ENCODE measurements around the gene TP53RK. TPM values are rescaled to one million over a fixed set of nuclear protein-coding genes. Genes with fewer than 3 reads are reported as not detected.

TP53RK gene
- total RNA-seq, 1 experiment from 2014 or later = 21.5 TPM

GRCh38 chr20:46720776-46721425, 31.7 kb upstream of the TP53RK start:
- H2AFZ ChIP-seq (ENCODE audit: low read length) = no peak overlapping the region
- no peak overlapping the region for H3K4ac ChIP-seq (ENCODE audit: low read depth, low read length)
- no peak for TF ChIP-seq CTCF (conservative IDR thresholded peaks at IDR 0.05)
- no peak overlapping the region for H3K4me3 Mint-ChIP-seq
- H3K27me3 ChIP-seq (ENCODE audit: insufficient read depth, low read length) = no peaks in the 10 kb centered on the region
- H3K9me3 ChIP-seq (ENCODE audit: control insufficient read depth, low read depth, low read length) = no peaks in the 10 kb centered on the region
- no peak overlapping the region for H4K91ac ChIP-seq (ENCODE audit: insufficient read length, low read depth, low read length)
- no peak overlapping the region for H2BK15ac ChIP-seq (ENCODE audit: low read depth, low read length)
- no peak overlapping the region for H3K4me2 ChIP-seq (ENCODE audit: insufficient read depth, insufficient read length, low read length)
- H3K4me1 ChIP-seq (ENCODE audit: insufficient read depth, low read length) = no peaks in the 10 kb centered on the region
- no peaks in the 10 kb centered on the region for H3K27me3 Mint-ChIP-seq (ENCODE audit: low read depth)
- no peak for DNase-seq
- H3K56ac ChIP-seq (ENCODE audit: insufficient read length, low read depth, low read length) = no peak overlapping the region
- H2BK20ac ChIP-seq (ENCODE audit: low read depth, low read length, poor library complexity, severe bottlenecking) = no peak overlapping the region
- no peaks in the 10 kb centered on the region for H3K79me2 ChIP-seq (ENCODE audit: insufficient read depth, low read length)
- no peak overlapping the region for H3K27ac ChIP-seq (ENCODE audit: insufficient read length, low read depth, low read length)
- no peak overlapping the region for H3K14ac ChIP-seq (ENCODE audit: insufficient read depth, low read length)
- no peak overlapping the region for H3K23ac ChIP-seq (ENCODE audit: insufficient read length, low read depth, low read length)
- H3K27ac Mint-ChIP-seq = no peak overlapping the region
- H3T11ph ChIP-seq (ENCODE audit: low read length) = no peak overlapping the region
- H4K8ac ChIP-seq (replicated peaks; ENCODE audit: insufficient read length, low read depth, low read length) = no peak overlapping the region
- H3K18ac ChIP-seq (ENCODE audit: insufficient read length, low read depth, low read length) = no peak overlapping the region
- H4K20me1 ChIP-seq (ENCODE audit: control insufficient read depth, insufficient read depth, insufficient read length) = no peaks in the 10 kb centered on the region
- no peak overlapping the region for H2BK5ac ChIP-seq (ENCODE audit: insufficient read length, low read length)
- peaks cover 15 to 26% (median 18%) of the 10 kb centered on the region in 3 experiments for H3K36me3 Mint-ChIP-seq (ENCODE audit: insufficient read depth in 1 of 3, low read depth in 3 of 3)
- no peaks in the 10 kb centered on the region for H3K23me2 ChIP-seq (ENCODE audit: insufficient read length, low read depth, low read length, poor library complexity, severe bottlenecking)
- H4K5ac ChIP-seq (ENCODE audit: insufficient read length, low read depth, low read length) = no peak overlapping the region
- no peak overlapping the region for H2BK12ac ChIP-seq (ENCODE audit: insufficient read length, low read depth, low read length)
- H3K4me1 Mint-ChIP-seq = 0 out of 4 replicates have a peak, but pooled peaks cover 0 to 2% of the 10 kb centered on the region in 2 experiments
- peaks cover 3 to 7% of the 10 kb centered on the region in 2 experiments; a peak in 3 of 5 replicates for H3K9me3 Mint-ChIP-seq
- no peak overlapping the region for H2AK5ac ChIP-seq (ENCODE audit: insufficient read length, low read length)
- no peaks in the 10 kb centered on the region for H3K79me1 ChIP-seq (ENCODE audit: insufficient read depth, low read depth, low read length, poor library complexity, severe bottlenecking)
- no peak overlapping the region for H2BK120ac ChIP-seq (ENCODE audit: low read depth, low read length, poor library complexity, severe bottlenecking)
- H3K9ac ChIP-seq (ENCODE audit: extremely low read depth, insufficient read length, low read length) = no peak overlapping the region
